Transverse colon (tissue), 4 donors: ENCODE data around the gene NABP2. TPM values are rescaled to one million over a fixed set of nuclear protein-coding genes. Genes with fewer than 3 reads are reported as not detected.

Experiments
- DNase-seq: peaks from one replicate; pipeline ENCODE4 v3.0.0-alpha.2; 2019
- H3K27ac ChIP-seq, 4 donors: fragments of 200-600 bp; sonication (generic); 2 replicates each; pipeline ENCODE4 v1.5.1; 2016 to 2018; ENCODE audit warnings: inconsistent platforms in 4 of 4
- H3K27me3 ChIP-seq: fragments of 200-600 bp; sonication (generic); 2 replicates; pipeline ENCODE4 v1.5.1; 2017; ENCODE audit warnings: inconsistent platforms
- H3K36me3 ChIP-seq, 4 donors: fragments of 200-600 bp; sonication (generic); 2 replicates each; pipeline ENCODE4 v1.5.1; 2017 to 2019; ENCODE audit warnings: inconsistent platforms in 4 of 4
- H3K4me1 ChIP-seq, 4 donors: fragments of 200-600 bp; sonication (generic); 2 replicates each; pipeline ENCODE4 v1.5.1; 2017 to 2020; ENCODE audit warnings: inconsistent platforms in 4 of 4
- H3K4me3 ChIP-seq, 4 donors: fragments of 200-600 bp; sonication (generic); 1 replicate in 1 of 4; 2 replicates in 3 of 4; pipeline versions ENCODE4 v1.5.1 to v1.6.1; 2017 to 2019; ENCODE audit warnings: inconsistent platforms in 4 of 4
- H3K9me3 ChIP-seq, 2 donors: fragments of 200-600 bp; sonication (generic); 2 replicates each; pipeline ENCODE4 v1.5.1; 2017 to 2019; ENCODE audit warnings: inconsistent platforms in 2 of 2
- EP300 ChIP-seq: sonication (generic); formaldehyde crosslinking; IDR thresholded peaks from one replicate; pipeline ENCODE4 v1.6.1; 2017; ENCODE audit warnings: antibody characterized with exemption, low read depth
- POLR2A ChIP-seq: fragments of 450-650 bp; IDR thresholded peaks from one replicate; pipeline ENCODE4 v1.6.1; 2016; ENCODE audit warnings: antibody characterized with exemption, mild to moderate bottlenecking, moderate library complexity
- POLR2AphosphoS5 ChIP-seq, 3 donors: sonication (generic); formaldehyde crosslinking; IDR thresholded peaks; one replicate each; pipeline ENCODE4 v1.6.1; 2016; ENCODE audit warnings: antibody characterized with exemption in 3 of 3
- WGBS, 2 donors: methylation state at CpG; one replicate each; pipeline ENCODE4 v1.1.5; 2018; ENCODE audit warnings: low coverage in 1 of 2; 5-methylcytosine and 5-hydroxymethylcytosine counted together
- in situ Hi-C, 4 donors: fragments of 200-750 bp; cut with MboI; loops; one replicate each; pipeline versions ENCODE4 v1.15.0 to v1.15.1; 2017; ENCODE audit warnings: low sequenced_read_pairs in 3 of 4, low pct_ligation_motif_present in 1 of 4, low pct_unique_long_range_greater_than_20kb in 1 of 4
- intact Hi-C: fragments of 100-400 bp; cut with DNase I; formaldehyde crosslinking; loops from one replicate; pipeline ENCODE4 v1.15.1; 2023; ENCODE audit warnings: low total_unique reads
- total RNA-seq, 4 donors: library from RNA; depleted of rRNA; stranded (reverse); fragments of >200 nt; gene quantifications; one replicate each; pipeline ENCODE4 v1.1.0, GENCODE V29; 2016
- TF ChIP-seq, protein P1 (sequence below), 5 experiments: fragments of 200-600 bp in 3 of 5; fragments of 450-650 bp in 2 of 5; sonication (generic) in 3 of 5; IDR thresholded peaks; 1 replicate in 2 of 5; 2 replicates in 3 of 5; pipeline ENCODE4 v1.5.1; 2016 to 2017; ENCODE audit warnings: antibody characterized with exemption in 5 of 5, inconsistent platforms in 3 of 5, mild to moderate bottlenecking in 2 of 5, moderate library complexity in 1 of 5

The NABP2 gene
- total RNA-seq, 4 donors from 2014 or later = 4.9 to 26.8 (median 15.5) TPM

DNA sequence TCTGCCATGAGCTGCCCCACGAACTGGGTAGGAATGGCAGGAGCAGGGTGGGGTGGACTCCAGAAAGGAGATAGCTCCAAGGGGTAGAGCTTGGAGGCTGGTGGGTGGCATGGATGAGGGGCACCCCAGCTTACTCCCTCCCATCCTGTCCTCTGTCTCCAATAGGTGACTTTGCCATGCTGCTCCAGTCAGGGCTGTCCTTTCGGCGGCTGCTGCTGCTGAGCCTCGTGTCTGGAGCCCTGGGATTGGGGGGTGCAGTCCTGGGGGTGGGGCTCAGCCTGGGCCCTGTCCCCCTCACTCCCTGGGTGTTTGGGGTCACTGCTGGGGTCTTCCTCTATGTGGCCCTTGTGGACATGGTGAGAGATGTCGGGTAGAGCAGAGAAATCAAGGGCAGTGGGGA lies 12.8 kb downstream of the NABP2 start:
- in situ Hi-C loops = no loop called here

GRCh38 chr12:56237552-56237951 lies 13.4 kb downstream of the NABP2 start:
- intact Hi-C loops = no loop called here
- Histone ChIP-seq H3K27ac (no peak overlapping the region), H3K4me3 (no peak overlapping the region), H3K9me3 (no peaks in the 10 kb centered on the region), H3K27me3 (no peaks in the 10 kb centered on the region), H3K4me1 (no peaks in the 10 kb centered on the region), H3K36me3 (peaks cover 0 to 16% (median 7%) of the 10 kb centered on the region in 4 donors)
- DNase-seq = no peak
- TF ChIP-seq POLR2AphosphoS5 (IDR thresholded peaks at IDR 0.05) (no peak), EP300 (no peak), POLR2A (no peak)
- TF ChIP-seq, protein P1, sequence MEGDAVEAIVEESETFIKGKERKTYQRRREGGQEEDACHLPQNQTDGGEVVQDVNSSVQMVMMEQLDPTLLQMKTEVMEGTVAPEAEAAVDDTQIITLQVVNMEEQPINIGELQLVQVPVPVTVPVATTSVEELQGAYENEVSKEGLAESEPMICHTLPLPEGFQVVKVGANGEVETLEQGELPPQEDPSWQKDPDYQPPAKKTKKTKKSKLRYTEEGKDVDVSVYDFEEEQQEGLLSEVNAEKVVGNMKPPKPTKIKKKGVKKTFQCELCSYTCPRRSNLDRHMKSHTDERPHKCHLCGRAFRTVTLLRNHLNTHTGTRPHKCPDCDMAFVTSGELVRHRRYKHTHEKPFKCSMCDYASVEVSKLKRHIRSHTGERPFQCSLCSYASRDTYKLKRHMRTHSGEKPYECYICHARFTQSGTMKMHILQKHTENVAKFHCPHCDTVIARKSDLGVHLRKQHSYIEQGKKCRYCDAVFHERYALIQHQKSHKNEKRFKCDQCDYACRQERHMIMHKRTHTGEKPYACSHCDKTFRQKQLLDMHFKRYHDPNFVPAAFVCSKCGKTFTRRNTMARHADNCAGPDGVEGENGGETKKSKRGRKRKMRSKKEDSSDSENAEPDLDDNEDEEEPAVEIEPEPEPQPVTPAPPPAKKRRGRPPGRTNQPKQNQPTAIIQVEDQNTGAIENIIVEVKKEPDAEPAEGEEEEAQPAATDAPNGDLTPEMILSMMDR (IDR thresholded peaks at IDR 0.05) = no peak
- 60 to 70% methylated on average over 2 to 11 of the region's 11 CpGs for WGBS, 2 donors
- in situ Hi-C loops = no loop called here

More for the DNA sequence above, 12.8 kb downstream of the NABP2 start:
- DNase-seq = no peak
- H3K4me1 ChIP-seq = no peaks in the 10 kb centered on the region
- intact Hi-C loops = no loop called here
- H3K9me3 ChIP-seq = no peaks in the 10 kb centered on the region
- peaks cover 0 to 11% (median 4%) of the 10 kb centered on the region in 4 donors for H3K36me3 ChIP-seq
- no peaks in the 10 kb centered on the region for H3K27me3 ChIP-seq
- TF ChIP-seq, protein P1 (IDR thresholded peaks at IDR 0.05) = no peak
- no peak for TF ChIP-seq POLR2A
- TF ChIP-seq EP300 = no peak
- no peak for TF ChIP-seq POLR2AphosphoS5 (IDR thresholded peaks at IDR 0.05)
- 62% methylated on average over 5 of the region's 5 CpGs; no CpG with 5 or more reads in 1 of the 2 donors for WGBS, 2 donors
- no peak overlapping the region for H3K27ac ChIP-seq
- H3K4me3 ChIP-seq = no peak overlapping the region

GRCh38 chr12:56241424-56242303 lies 17.5 kb downstream of the NABP2 start:
- H3K9me3 ChIP-seq = no peaks in the 10 kb centered on the region
- no peaks in the 10 kb centered on the region for H3K4me1 ChIP-seq
- no peaks in the 10 kb centered on the region for H3K27me3 ChIP-seq
- H3K27ac ChIP-seq = no peak overlapping the region
- DNase-seq = no peak
- TF ChIP-seq POLR2A = no peak
- TF ChIP-seq, protein P1 (IDR thresholded peaks at IDR 0.05) = no peak
- no peak for TF ChIP-seq EP300
- no peak for TF ChIP-seq POLR2AphosphoS5 (IDR thresholded peaks at IDR 0.05)
- 74 to 90% methylated on average over 3 to 9 of the region's 9 CpGs for WGBS, 2 donors
- H3K4me3 ChIP-seq = no peak overlapping the region
- in situ Hi-C loops = no loop called here
- H3K36me3 ChIP-seq = peaks cover 0 to 48% (median 24%) of the 10 kb centered on the region in 4 donors
- intact Hi-C loops = no loop called here

DNA sequence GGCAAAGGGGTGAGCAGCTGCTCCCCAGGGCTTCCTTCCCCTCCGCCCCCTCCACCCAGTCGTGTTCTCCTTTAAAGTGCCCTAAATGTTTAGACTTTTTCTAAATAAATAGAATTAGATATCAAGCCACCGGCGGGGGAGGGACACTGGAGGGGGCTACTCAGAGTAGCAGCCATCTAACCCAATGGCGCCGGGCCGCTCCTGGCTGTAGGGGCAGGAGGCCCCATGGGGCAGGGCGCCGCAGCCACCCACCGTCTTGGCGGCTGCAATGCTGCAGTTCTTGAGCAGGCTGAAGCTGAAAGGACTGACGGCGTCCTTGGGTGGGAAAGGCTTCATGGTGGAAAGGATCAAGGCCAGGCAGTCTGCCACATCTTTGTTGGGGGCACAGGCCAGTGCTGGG lies 18.8 kb downstream of the NABP2 start:
- no peak for DNase-seq
- no peak overlapping the region for H3K4me3 ChIP-seq
- in situ Hi-C loops = no loop called here
- H3K36me3 ChIP-seq = peaks cover 0 to 58% (median 27%) of the 10 kb centered on the region in 4 donors
- no peak overlapping the region for H3K27ac ChIP-seq
- H3K9me3 ChIP-seq = no peaks in the 10 kb centered on the region
- H3K27me3 ChIP-seq = no peaks in the 10 kb centered on the region
- no peak for TF ChIP-seq EP300
- TF ChIP-seq, protein P1 (IDR thresholded peaks at IDR 0.05) = no peak
- no peak for TF ChIP-seq POLR2AphosphoS5 (IDR thresholded peaks at IDR 0.05)
- TF ChIP-seq POLR2A = no peak
- intact Hi-C loops = no loop called here
- 41 to 84% methylated on average over 2 to 13 of the region's 13 CpGs for WGBS, 2 donors
- no peaks in the 10 kb centered on the region for H3K4me1 ChIP-seq
